ENCODE measurements around the gene TPCN1.

TPCN1 gene

DNA sequence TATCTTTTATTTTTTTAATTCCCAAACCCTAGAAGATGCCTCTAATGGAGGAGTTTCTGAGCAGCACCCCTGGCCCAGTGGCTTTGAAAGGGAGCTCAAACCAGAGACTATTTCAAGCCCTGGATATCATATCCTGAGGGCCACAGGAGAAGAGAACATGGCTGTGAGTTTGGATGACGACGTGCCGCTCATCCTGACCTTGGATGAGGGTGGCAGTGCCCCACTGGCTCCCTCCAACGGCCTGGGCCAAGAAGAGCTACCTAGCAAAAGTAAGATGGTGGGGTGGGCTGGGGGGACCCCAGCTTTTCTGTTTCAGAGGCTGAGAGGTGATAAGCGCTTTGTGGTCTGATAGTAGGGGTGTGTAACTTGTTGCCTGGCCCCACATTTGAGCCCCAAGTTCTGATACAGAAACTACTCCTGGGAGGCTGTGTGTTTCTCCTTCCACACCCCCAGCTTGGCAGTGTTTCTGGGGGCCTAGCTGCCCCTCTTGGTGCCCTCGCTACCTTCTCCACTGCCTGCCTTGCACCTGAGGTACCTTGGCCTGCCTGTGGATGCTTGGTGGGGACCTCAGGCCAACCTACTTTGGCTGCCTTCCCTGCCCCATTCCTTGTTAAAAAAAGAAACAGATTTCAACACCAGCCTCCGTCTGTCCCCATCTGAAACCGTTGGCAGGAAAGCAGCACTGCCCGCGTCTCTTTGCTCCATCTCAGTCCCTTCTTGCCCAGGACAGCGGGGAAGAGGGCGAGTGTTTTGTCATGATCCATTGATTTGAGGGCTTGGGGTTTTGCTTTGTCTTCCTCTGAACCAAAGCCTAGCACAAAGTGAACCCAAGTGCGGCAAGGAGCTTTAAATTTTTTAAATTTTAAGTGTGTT, 5.7 kb downstream of the TPCN1 start:
- DNase-seq (ENCODE audit: low spot score), result no peak

DNA sequence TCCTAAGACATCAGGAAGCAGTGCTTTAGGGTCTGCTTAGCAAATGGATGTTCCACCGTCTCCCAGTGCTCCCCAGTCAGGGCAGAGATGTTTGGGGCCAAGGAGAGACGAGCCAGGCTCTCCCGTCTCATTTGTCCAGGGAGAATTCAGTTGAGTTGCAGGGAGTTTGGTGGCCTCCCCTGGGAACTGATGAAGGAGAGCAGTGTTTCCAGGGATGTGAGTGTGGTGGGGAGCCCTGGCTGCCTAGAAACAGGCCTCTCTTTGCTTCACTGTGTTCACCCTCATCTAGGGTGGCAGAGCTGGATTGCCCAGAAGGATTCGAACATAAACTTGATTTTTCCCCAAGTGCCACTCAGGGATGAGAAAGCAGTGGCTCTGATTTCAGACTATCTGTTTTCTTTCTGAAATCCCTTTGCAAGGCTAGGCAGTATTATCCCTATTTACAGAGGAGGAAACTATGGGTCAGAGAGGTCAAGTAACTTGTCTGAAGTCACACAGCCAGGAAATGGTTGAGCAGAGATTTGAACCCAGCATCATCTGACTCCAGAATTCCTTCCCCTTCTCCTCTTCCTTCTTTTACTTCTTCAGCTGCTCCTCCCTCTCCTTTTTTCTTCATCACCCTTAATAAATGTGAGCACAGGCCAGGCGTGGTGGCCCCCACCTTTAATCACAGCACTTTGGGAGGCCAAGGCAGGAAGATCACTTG, 6.6 kb downstream of the TPCN1 start:
- no peak for DNase-seq (ENCODE audit: low spot score)

DNA sequence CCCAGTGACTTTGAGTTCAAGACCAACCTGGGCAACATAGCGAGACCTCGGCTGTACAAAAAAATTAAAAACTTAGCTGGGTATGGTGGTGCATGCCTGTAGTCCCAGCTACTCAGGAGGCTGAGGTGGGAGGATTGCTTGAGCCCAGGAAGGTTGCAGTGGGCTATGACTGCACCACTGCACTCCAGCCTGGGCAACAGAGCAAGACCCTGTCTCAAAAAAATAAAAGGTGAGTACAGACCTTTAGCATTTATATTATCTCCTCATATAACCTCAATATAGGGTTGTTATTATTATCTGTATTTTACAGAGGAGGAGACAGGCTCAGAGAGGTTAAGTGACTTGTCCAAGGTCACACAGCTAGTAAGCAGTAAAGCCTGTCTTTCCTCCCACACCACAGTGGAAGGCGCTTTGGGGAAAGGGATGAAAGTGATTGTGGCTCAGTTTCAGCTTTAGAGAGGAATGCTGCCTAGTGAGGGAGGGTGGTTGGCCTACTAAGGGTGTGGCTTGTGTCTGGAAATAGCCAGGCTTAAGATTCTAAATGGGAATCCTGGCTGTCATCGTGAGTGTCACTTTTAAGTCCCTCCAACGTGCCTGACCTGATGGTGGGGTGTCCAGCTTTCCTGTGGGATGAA, 7.2 kb downstream of the TPCN1 start:
- DNase-seq (ENCODE audit: low spot score), result no peak

DNA sequence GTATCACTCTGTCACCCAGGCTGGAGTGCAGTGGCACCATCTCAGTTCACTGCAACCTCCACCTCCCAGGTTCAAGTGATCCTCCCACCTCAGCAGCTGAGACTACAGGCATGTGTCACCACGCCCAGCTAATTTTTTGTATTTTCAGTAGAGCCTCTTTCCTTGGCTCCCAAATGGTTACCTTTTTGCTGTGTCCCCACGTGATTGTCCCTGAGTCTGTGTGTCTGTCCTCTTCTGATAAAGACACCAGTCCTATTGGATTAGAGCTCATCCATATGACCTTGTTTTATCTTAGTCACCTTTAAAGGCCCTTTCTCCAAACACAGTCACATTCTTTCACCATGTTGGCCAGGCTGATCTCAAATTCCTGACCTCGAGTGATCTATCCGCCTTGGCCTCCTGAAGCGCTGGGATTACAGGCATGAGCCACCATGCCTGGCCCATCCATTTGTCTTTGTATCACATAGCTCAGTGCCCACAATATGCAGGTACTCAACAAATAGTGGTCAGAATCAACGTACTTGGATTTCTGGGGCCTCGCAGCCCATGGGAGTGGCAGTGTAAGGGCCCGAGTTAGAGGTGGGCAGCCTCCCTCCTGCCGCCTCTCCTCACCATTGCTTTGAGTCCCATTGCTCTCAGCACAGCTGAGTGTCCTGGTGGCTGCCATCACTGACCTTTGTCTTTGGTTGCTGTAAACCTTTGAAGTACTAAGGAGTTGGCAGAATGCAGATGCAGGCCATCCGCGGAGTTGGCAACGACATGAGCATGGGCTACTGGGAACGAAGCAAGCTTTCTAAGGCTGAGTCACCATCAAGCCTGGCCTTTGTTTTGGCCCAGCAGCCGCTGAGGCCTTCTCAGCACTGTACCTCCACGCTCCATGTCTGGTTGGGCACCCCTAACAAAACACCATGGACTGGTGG, 9.3 kb downstream of the TPCN1 start:
- no peak for DNase-seq (ENCODE audit: low spot score)

DNA sequence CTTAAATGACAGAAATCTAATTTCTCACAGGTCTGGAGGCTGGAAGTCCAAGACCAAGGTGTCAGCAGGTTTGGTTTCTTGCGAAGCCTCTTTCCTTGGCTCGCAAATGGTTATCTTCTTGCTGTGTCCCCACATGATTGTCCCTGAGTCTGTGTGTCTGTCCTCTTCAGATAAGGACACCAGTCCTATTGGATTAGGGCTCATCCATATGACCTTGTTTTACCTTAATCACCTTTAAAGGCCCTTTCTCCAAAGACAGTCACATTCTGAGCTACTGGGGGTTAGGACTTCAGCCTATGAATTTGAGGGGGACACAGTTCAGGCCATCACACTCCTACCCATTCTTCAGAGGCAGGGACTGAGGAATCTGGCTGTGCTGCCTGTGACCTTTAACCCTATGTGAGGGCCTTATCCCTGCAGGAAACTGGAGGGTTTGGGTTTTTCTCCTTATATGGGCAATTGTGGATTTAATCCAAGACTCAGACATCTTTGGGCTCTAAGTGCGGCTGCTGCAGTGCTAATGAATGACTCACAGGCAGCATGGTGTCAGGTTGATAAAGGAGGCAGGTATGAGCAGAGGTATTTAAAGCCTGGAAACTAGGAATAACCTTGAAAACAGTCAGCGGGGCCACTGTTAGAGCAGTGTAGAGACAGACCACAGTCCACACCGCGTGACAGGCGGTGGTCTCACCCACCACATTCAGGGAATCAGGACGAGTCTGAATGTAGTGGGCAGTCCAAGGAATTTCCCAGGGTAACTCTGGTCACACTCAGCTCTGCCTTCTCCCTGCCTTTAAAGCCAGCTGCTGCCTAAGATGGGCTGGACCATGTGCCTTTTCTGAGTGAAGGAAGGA, 10.2 kb downstream of the TPCN1 start:
- DNase-seq (ENCODE audit: low spot score), result no peak

DNA sequence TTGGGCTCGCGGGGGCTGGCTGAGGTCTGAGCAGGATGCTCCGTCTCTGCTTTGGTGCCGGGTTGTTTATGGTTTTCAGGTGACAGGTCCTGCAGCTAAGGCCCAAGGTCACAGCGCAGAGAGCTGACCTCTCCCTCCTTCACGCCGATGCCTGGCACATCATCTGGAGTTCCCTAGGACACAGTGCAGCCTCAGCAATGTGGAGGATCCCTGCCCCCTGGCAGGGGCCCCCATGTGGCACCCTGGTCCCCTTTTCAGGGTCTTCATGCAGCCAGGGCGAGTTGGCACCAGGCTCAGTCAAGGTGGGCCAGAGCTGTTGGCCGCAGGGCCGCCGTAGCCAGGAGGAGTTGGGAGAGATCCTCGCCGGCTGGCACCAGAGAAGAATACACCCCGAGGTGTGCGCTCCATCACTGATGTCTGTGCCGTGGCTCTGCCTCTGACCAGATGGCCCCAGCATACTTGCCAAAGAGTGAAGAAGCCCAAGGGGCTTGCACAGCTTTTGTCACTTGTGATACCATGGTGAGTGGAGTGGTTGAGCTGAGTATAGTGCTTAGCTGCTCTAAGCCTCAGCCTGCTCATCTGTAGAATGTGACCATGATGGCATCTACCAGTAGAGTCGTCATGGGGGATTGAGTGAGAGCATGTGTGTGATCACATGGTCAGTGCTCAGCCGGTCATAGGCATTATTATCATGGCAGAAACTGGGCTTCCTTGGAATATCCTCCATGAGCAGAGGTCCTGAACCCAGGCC, 11.0 kb downstream of the TPCN1 start:
- no peak for DNase-seq (ENCODE audit: low spot score)

DNA sequence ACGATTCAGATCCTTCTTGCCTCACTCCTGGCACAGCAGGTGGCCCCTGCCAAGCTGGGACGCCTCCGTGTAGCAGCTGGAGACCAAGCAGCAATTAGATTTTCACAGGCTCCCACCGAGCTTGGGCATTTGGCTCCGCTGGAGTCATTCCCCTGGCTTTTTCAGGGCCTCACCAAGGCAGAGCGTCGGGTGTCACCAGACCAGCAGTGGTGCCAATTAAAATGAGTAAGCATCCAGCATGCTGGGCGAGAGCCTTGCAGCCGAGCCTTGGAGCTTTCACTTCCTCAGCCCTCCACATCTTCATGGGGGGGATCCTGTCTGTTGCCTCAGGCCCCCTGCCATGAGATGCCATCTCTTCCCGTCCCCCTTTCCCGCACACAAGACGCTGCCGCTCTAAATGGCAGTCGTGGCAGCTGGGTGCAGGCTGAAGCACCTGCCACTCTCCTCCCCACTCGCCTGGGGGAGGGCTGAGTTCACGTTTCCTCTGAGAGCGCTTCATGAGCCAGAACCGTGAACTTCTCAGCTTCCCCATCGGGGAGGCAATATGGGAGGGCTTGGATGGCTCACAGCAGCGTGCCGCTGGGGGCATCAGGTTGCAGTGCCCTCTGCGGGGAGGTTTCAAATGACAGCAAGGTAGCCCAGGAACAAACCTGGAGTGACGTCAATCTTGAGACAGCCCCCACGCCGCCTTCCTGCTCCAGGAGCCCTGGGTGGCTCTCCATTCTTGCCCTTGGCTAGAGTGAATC, 11.7 kb downstream of the TPCN1 start:
- no peak for DNase-seq (ENCODE audit: low spot score)

DNA sequence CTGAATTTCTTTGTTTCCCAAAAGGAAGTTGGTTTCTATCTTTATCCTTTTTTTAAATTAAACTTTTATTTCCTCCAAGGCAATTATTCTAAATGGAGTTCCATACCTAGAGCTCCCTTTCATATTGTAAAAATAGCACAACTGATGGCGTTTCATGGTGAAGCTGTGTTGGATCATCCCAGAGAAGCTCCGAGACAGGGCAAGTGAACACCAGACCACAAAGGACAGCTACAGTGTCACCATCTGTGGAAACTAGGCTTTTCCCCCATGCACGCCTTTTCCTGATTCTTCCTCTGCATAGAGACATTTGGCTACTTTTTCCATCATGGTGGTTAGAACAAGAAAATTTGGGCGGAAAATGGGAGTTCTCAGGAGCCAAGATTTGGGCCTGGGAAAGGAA, 12.7 kb downstream of the TPCN1 start:
- no peak for DNase-seq (ENCODE audit: low spot score)

DNA sequence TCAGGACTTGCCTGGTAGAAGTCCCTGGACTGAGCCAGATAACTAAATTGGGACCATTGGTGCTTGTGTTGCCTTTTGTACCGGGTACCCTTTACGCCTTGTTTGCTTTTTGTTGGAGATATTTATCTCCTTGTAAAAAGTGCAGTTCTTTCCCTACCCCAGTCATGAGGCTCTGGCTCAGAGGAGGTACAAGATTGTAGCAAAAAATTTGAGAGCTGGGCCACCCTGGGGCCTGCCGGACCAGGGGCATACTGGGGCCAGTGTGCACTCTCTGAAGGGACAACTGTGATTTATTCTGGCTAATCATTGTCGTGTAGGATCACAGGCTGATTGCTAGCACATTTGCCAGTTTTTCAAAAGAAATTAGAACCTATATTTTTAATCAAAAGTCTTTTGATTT, 13.2 kb downstream of the TPCN1 start:
- DNase-seq (ENCODE audit: low spot score), result no peak

DNA sequence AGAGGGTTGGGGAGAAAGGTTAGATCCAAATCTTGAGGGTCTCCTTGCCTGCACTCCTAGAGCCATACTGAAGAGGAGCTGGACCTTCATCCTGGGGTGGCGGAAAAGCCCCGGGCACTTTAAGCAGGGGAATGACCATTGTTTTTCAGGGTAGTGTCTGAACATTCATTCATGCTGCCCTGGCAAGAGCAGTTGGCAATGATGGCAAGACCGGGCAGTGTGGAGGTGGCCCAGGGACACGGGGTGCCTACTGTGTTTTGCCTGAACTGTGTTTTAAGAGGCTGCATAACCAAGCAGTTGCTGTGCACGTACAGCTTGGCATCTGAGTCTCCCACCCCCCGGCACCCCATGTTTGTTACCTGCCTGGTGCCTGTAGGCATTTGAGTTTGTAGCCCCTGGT, 14.7 kb downstream of the TPCN1 start:
- no peak for DNase-seq (ENCODE audit: low spot score)

DNA sequence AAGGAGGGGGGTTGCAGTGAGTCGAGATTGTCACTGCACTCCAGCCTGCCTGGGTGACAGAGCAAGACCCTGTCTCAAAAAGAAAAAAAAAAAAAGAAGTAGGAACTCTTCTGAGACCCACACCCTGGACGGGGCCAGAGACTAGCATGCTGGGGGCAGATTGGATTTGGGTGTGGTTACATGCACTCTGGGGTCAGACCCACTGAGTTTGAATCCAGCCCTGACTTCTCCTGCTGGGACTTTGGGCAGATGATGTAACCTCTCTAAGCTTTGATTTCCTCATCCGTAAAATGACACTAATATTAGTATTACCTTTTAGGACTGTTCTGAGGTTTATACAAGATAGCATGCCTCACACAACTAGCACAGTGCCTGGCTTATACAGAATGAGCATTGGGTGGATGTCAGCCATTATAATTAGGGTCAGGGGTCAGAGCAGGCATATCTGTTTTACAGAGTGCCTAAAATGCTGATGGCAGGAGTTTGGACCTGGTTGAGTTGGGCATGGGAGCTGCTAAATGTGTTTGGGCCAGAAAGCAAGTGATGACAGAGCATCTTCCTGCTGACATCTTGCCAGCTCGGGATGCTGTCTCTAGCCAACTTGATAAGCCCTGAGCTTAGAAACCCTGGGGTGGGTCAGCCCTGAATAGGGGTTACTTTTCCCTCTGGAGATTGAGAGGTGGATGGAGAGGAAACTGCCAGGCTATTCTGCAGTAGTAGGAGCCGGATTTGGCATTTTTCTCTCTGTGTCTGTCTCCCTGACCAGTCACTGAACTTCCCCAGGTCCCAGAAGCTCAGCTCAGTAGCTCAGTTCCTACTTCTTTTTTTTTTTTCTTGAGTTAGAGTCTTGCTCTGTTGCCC, 15.5 kb downstream of the TPCN1 start:
- no peak for DNase-seq (ENCODE audit: low spot score)

DNA sequence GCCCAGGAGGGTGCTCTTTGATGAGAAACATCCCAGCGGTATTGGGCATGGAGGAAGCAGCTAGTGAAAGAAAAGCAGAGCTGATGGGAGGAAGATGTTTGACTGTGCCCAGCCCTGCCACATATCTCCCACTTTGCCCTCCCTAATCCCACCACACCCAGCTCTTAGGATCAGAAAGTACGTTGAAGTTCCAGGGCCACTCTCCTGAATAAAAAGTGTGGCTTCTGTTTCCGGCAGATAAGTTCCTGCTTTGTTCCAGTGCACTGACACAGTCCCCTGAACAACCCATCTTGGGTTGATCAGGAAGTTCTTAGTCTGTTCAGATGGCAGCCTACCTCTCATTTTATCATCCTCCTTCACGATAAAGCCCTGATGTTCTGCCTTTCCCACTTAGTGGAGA, 16.5 kb downstream of the TPCN1 start:
- DNase-seq (ENCODE audit: low spot score), result no peak

DNA sequence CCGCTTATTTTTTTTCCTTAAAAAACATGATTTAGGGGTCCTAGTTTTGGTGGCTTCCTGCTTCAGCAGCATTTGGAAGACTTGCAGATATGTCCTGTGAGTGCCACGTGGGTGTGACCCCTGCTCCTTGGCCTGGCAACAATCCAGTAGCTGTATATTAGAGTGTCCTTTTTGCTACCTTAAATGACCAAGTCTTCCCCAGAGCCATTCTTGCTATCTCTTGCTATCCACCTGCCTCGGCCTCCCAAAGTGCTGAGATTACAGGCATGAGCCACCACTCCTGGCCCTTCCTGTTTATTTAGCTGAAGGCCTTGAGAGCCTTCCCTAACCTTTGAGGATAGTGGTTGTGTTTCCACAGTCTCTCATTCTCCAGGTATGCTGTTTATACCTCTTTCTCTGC, 17.0 kb downstream of the TPCN1 start:
- no peak for DNase-seq (ENCODE audit: low spot score)

DNA sequence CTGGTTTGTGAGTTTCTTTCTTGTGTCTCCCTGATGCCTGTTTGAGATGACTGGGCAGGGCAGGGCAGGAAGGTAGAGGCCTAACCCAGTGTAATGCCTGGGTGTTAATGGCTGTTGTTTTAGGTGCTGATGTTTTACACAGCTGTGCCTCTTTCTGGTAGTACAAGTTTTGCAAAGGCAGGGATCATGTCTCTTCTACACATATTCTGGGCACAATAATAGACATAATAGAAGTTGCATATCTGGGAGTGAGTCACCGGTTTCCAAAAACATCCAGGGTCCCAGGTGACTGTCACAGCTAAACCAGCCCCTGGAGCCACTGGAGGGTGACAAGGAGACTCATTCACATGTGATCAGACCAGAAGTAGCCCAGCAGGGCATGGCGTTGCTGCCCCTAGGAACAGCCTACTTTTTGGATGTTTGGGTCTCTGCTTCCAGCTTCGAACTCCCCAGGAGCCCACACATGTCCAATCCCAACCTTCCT, 18.1 kb downstream of the TPCN1 start:
- peak; percentile 38 for DNase-seq (ENCODE audit: low spot score)

DNA sequence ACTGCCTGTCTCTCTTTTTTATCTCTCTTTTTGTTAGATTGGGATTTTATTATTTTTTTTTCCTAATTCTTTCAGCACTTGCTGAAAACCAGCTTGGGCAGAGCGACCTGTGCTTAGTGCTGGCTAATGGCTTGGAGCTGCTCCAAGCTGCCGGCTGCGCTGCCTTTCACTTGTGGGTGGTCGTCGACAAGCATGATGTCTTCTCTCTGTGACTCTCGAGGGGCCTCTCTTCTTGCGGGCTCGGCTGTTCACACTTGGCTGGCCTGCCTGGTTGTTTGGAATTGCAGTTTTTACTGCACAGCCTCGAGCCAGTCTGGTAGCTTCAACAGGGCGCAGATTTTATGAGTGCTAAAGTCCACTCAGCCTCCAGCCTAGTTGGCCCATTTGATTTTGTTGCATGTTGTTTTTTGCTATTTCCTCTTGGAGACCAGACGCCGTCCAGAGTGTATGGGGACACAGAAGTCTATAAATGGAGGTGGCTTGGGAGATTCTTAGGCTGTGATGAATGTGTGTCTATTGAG, 18.6 kb downstream of the TPCN1 start:
- DNase-seq (ENCODE audit: low spot score), result peak; percentile 85

DNA sequence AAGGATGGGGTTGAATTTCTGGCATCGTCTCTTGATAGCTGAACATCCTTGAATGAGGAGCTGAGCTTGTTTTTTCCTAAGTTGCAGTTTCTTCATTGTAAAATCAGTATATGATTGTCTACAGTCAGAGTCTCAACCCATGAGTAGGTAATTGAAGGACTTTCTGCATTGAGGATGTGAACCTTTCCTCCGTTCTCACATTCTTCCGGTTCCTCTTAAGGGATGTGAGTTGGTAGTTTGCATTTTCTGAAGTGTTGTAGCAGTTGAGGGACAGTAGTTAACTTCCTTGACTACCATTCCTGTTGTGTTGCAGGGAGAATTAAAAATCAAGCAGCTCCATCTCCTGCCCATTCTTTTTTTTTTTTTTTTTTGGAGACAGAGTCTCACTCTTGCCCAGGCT, 19.1 kb downstream of the TPCN1 start:
- DNase-seq (ENCODE audit: low spot score), result no peak

DNA sequence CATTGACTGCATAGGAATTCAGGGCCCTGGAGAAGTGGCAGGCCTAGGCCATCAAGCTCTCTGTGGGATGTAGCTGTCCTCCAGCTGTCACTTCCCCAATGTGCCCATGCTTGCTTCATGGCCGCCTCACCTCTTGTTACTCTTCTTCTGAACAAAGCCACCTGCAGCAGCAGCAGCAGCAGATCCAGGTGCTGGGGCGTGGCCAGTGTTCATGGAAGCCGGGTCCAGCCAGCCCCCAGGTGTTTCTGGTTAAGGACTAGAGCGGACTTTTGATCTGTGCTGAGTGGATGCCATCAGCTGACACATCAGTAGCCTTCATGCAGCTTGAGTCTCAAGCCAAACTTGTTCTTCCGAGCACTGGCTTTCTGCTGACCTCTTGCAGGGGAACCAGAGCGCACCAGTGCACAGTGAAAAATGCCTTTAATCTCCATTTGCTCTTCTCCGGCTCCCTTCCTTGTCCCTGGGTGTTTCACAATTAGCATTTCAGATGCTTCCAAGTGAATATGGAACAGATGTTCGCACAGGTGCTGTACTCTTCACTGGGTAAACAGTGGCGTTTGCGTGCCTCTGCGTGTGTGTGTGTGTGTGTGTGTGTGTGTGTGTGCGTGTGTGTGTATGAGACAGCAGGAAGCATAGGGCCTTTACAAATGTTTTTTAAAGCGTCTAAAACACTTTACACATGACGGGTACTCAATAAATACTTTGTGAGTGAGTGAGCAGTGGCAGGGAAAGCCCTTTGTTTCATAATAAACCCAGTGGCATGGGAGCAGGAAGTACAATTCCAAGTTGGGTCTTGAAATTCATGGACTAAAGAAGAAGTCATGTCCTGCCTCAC, 20.1 kb downstream of the TPCN1 start:
- no peak for DNase-seq (ENCODE audit: low spot score)
